ENCODE results near the gene ILRUN.
"Not testable (repeated sequence)": the region's sequence is repeated elsewhere in the genome, so short reads cannot be mapped to it uniquely, and the experiment has no call there.

The ILRUN gene

GRCh38 chr6:34663371-34663770, 33.2 kb downstream of the ILRUN start:
- DNase-seq, result no peak

GRCh38 chr6:34661357-34661756, 35.2 kb downstream of the ILRUN start:
- no peak for DNase-seq

- no peak for DNase-seq
Measured at GRCh38 chr6:34658605-34659265, 37.8 kb downstream of the ILRUN start.

- DNase-seq, result not testable (repeated sequence)
Measured at GRCh38 chr6:34657979-34658480, 38.5 kb downstream of the ILRUN start.

- peak; percentile 62 to 77 for DNase-seq
Measured at GRCh38 chr6:34657307-34657978, 39.1 kb downstream of the ILRUN start.

GRCh38 chr6:34657037-34657306, 39.6 kb downstream of the ILRUN start:
- DNase-seq, result peak in 1 of 2 experiments; percentile 86

GRCh38 chr6:34656378-34657036, 40.1 kb downstream of the ILRUN start:
- peak; percentile 16 to 59 for DNase-seq

GRCh38 chr6:34655876-34656377, 40.6 kb downstream of the ILRUN start:
- not testable (repeated sequence) for DNase-seq

- no peak for DNase-seq
Measured at GRCh38 chr6:34654061-34654710, 42.4 kb downstream of the ILRUN start.

- DNase-seq, result no peak
Measured at GRCh38 chr6:34652263-34652662, 44.3 kb downstream of the ILRUN start.

GRCh38 chr6:34650823-34651222, 45.7 kb downstream of the ILRUN start:
- no peak for DNase-seq

- not testable (repeated sequence) for DNase-seq
Measured at GRCh38 chr6:34650232-34650631, 46.3 kb downstream of the ILRUN start.

- DNase-seq, result no peak
Measured at GRCh38 chr6:34648806-34649205, 47.8 kb downstream of the ILRUN start.
